GM10266 (cell line): ENCODE data around the gene CBLC.

Experiments used
- DNase-seq: peaks from one replicate; pipeline ENCODE4 v3.0.0; 2012; ENCODE audit errors: extremely low spot score
- CTCF ChIP-seq: IDR thresholded peaks from 2 replicates; pipeline ENCODE4 v1.5.1; 2012; ENCODE audit warnings: mild to moderate bottlenecking, low read depth; ENCODE audit not compliant: control insufficient read depth, insufficient read depth; ENCODE audit errors: missing control alignments

CBLC gene

GRCh38 chr19:44746616-44746945, 31.1 kb upstream of the CBLC start:
- DNase-seq: no peak
- no peak for TF ChIP-seq CTCF

- DNase-seq: peak; percentile 90
- no peak for TF ChIP-seq CTCF
Measured at GRCh38 chr19:44746946-44747738, 30.5 kb upstream of the CBLC start.

- no peak for DNase-seq
- no peak for TF ChIP-seq CTCF
Measured at GRCh38 chr19:44747739-44748425, 29.8 kb upstream of the CBLC start.

- peak; percentile 90 for DNase-seq
- TF ChIP-seq CTCF: no peak
Measured at GRCh38 chr19:44748426-44749254, 29.1 kb upstream of the CBLC start, which contains the start of gene BCL3. Gene BCL3, plus strand, starts transcription at chr19:44748708. Its CDS starts 83 bp downstream, at chr19:44748791.

GRCh38 chr19:44749292-44749691, 28.4 kb upstream of the CBLC start:
- no peak for TF ChIP-seq CTCF
- DNase-seq: no peak

GRCh38 chr19:44749994-44750393, 27.7 kb upstream of the CBLC start:
- no peak for DNase-seq
- TF ChIP-seq CTCF: no peak
